SK-N-DZ (cell line): ENCODE data around the gene OPCML.

Source experiments
- DNase-seq: peaks from one replicate; pipeline ENCODE4 v3.0.0-alpha.2; 2015; ENCODE audit warnings: low spot score

Gene OPCML

DNA sequence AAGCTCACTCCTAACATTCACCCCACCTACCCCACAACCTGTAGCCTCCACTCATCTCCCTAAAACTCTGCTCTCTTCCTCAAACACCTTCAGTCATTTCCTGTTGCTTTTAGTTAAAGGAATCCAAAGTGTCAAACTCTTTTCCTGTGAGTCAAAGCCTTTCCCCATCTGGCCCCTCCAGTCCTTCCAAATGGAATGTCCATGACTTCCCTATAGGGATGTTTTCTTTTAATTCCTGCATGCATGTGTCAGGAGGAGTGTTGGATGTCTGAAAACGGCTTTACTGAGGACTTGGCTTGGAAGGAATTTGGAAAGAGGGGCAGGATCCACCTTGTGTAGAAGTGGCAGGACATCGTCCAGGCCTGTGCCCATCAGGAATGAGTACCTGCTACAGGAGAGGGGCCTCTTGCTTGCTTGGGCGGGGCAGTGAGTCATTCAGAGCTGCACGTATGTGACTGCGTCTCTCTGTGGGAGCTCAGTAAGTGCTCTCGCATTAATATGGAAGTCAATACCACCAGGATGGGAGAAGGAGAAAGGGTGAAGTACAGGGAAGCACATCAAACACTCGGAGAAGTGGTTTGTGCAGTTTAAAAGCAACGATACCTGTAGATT lies 491.9 kb downstream of the OPCML start:
- DNase-seq: no peak

DNA sequence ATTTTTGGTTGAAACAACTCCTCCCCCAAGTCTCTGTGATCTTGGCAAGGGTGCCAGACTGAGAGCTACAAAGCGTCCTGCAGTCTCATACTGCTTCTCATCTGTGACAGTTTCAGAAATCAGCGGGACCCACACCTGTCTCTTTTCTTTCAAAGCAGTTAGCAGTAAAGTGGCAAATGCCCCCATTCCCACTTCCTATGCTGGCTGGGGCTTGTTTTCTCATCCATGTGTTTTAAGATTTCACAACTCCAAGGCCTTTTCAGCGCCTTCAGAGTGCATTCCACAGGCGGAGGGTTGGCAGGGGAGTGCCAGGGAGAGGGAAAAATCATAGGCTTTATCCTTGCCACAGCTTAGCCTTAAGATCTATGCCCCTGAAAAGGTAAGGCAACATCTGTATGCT lies 493.5 kb downstream of the OPCML start:
- DNase-seq: no peak

DNA sequence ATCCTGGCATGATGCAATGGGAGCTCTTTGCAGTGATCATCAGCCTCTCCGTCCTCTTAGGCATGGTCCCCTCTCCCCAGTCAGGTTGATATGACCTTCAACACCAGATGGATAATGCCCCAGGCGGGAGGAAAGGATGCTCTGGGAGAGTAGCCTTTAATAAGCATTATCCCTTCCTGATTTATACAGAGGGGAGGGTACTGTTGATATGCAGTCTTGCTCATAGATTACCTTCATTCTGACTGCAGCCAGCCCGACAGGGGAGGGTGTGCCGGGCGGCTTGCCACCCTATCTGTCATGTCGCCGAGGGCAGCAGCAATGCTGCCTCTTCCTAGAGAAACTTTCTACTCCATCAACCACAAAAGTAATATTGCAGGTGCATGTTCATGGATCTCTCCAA lies 497.4 kb downstream of the OPCML start:
- no peak for DNase-seq

DNA sequence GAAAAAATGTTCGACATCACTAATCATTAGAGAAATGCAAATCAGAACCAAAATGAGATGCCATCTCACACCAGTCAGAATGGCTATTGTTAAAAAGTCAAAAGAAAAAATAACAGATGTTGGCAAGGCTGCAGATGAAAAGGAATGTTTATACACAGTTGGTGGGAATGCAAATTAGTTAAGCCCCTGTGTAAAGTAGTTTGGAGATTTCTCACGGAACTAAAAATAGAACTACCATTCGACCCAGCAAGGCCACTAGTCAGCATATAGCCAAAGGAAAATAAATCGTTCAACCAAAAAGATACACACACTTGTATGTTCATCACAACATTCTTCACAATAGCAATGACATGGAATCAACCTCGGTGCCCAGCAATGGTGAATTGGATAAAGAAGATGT lies 503.2 kb downstream of the OPCML start:
- DNase-seq: no peak

DNA sequence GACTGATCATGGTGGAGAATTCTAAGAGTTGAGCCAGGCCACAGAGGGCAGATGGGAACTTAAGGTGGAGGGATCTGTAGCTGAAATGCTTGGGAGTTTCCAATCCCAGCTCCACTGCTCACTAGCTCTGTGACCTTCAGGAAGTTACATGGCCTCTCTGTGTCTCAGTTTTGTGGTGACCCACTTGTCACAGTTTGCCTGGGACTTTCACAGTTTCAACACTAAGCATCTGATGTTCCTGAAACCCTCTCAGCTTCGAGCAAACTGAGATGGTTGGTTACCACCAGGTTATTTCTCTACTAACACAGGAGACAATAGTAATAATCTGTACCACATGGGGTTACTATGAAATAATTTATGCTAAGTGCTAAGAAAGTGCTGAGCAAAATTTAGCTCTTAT lies 505.3 kb downstream of the OPCML start:
- DNase-seq: no peak

DNA sequence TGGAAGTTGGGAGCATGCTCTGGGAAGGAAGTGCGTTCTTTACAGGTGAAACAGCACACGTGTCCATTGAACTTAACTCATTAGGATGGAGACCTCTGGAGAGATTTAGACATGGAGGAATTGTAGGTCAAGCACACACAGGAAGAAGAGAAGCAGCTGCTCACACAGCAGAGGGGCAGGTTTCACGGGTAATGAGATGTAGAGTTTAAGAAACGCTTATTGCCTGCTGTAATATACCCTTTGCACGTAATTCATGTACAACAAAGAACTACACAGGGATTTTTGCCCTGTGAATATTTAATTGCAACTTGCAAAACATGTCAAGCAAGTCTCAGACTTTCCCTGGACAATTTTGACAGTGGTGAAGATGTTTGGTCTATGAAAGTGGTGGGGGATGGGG lies 508.0 kb downstream of the OPCML start:
- DNase-seq: no peak

DNA sequence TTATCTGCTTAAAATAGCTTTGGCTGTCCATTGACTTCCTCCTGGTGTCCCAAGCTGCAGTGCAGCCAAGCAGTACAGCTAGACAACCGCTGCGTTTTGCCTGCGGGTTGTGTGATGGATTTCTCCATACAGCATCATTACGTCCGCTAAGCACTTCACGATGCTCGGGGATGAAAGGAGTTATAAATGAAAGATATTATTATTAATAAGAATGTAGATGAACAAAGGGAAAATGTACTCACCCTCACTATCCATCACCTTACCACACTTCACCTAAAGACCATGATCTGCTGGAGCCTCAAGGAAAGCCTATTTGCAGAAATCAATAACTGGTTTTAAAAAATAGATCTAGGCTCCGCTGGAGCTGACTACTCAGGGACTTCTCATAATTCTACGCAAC lies 509.1 kb downstream of the OPCML start:
- DNase-seq: no peak

DNA sequence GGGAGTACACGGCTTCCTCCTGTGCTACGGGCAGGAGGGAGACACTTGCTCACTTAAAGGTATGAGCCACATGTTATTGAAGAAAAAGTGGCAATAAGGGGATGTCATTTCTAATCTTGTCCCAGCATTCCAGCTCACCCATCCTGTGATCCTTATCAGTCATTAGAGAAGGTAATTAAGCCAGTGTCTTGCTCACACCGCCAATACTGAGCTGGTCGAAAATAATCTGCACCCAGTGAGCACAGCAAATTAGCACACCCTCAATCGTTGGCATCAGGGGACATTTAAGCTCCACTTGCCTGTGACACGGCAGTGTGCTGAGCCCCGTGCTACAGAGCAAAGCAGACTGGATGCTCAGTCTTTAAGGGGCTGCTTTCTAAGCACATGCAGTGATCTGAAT lies 510.7 kb downstream of the OPCML start:
- DNase-seq: no peak

DNA sequence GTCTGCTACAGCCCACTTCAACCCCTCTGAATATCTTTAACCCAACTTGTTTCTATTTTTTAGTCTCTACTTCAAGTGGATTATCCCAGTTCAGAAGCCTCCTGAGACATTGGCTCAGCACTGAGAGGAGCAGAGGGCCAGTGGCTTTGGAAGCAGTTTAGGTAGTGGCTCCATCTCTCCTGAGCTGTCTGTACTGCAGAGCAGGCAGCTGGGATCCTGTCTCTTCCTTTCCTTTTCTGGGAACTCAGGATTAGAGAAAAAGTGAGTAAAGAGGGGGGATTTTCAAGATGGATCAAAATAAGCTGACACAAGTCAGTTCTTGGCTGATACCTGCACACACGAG lies 512.0 kb downstream of the OPCML start:
- no peak for DNase-seq

DNA sequence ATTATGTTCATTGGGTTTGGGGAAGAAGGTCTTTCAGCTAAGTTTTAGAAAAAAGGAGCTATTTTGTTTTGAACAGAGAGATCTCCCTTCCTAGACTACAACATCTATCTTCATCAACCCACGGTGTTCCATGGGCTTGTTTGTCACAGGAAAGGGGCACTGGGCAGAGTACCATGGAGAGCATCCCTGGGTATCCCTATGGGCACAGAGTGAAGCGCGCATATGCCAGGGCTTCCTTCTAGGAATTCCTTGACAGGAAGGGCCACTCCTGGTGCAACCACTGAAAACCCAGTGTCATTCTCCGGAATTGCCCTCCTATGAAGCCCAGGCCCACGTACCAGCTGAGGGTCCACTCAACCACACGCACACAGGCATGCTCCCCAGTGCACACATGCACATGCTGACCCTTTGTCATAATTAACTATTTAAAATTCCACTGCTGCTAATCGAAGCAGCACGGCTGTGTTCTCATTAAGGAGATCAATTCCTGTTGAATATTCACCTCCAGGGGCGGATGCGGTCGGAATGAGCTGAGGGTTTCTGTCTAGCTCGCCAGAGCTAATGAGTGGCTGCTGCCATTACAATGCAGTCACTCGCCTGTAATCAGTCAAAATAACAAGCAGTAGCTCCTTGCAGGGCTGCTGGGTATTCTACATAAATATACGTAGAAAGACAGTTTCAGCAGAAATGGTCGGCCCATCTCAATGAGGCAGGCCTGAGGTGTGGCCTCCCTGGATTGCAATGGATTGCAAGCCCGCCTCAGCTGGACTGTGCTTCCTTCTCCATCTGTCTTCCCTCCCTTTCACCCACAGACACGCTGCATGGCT lies 512.5 kb downstream of the OPCML start:
- no peak for DNase-seq

DNA sequence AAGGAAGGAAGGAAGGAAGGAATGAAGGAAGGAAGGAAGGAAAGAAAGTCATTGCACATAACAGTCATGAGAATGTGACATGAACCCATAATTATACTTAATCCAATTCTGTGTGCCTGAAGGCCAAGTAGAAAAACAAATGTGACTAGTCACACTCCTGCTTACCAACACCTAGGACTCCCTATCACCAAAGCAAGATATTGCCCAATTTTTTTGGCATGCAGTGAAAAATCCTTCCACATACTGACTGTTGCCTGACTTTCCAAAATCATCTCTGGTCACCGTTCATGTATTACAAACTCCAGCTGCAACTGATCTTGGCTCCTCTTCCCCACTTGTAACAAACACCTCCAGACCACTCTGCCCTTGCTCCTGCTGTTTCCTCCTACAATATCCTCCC lies 516.8 kb downstream of the OPCML start:
- no peak for DNase-seq

DNA sequence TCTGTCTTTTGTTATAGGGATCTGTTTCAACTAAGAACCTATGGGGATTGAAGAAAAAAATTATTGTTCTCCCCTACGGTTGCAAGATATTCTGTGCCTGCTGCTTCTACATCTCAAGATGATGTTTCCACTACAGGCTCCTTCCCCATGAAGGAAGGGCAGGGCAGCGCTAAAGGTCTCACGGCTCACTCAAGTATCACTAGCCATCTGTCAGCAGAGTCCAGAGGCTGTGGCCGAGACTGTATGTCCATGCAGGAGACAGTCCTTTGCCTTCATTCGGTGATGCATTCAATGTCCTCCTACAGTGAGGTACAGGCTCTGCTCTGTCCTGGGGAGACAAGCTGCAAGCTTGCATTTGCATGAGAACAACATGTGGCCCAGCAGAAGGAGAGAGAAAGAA lies 518.0 kb downstream of the OPCML start:
- no peak for DNase-seq

DNA sequence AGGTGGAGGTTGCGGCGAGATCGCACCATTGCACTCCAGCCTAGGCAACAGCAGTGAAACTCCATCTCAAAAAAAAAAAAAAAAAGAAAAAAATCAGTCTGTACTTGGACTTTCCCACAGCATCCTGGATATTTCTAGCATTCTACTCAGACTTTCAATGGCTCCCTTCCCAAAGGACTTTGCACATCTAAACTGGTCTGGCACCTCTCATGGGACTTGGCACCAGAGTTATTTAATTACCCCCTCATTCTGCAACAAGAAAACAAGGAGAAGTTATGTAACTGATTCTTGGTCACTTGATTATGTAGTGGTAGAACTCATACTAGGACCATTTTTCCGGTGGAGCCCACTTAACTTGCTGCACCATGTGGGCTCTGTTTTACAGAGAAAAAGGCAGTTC lies 519.5 kb downstream of the OPCML start:
- no peak for DNase-seq

DNA sequence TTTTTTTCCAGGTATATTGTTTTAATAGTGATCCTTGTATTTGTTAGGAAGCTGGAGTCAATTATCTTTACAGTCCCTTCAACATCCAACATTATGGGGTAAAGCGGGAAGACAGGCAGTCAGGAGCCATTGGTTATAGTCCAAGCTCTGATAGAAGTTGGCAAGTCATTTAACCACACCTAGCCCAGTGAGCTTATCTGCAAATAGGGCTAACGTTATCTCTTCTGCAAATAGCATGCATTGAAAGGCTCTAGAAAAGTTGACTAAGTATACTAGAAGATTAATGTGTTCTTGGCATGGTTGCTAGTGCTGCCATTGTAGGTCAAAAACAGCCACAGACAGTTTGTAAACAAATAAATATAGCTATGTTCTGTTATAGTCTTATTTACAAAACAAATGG lies 520.7 kb downstream of the OPCML start:
- DNase-seq: no peak

DNA sequence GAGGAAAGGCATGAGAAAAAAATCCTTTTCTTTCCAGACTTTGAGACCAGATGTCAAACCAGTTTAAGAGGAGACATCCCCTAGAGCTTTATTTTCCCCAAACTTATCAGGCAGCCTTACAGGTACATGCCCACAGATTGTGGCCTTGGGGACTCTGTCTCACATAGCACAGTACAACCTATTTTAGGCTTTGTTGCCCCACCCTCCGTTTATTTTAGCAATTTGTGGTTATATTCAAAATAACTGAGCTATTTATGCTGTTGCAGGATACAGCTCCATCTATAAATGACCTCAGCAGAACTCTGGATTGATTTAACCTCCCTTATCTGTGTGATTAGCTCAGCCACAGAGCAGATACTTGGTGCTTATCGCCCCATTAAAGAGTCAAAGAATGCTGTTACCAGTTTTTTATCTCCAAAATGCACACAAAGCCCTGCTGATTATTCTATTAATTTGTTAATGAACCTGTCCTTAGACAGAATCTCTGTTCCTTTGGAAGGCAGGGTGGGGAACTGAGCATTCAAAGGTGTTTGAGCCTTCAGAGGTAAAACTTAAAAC lies 525.2 kb downstream of the OPCML start:
- no peak for DNase-seq

DNA sequence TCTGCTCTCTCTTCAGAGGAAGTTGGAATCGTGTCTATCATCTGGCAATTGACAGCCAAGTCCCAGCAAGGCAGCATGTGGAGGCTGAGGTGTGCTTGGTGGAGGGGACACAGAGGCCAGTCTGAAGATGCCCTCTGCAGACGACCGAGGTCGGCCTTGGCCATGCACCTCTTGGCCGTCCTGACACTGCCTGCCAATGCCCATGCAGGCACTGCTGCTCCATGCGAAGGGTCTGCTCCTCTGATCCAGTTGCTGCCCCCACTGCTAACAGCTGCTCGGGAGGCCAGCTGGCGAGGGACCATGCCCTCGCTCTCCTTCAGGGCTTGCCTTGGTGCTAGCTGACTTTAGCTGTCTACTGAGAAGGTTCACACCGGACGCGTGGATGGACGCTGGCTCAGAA lies 527.9 kb downstream of the OPCML start:
- no peak for DNase-seq

DNA sequence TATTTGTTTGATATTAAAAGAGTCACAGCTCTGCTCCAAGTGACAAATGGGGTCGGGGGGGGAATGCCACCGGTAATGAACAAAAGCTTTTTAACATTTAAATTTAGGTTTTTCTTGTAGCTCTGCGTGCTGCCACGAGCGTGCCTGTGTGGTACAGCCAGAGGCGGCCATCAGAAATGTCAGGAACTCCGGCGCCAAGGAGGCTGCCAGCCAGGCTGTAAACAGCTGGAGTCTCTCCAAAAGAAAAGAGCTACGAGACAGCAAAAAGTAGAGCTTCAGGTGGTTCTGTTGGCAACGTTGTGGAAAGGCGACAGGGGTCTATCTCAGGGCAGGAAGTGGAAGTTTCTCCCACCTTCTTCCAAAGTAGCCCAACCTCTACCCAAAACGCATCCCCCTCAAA lies 532.8 kb downstream of the OPCML start:
- no peak for DNase-seq

DNA sequence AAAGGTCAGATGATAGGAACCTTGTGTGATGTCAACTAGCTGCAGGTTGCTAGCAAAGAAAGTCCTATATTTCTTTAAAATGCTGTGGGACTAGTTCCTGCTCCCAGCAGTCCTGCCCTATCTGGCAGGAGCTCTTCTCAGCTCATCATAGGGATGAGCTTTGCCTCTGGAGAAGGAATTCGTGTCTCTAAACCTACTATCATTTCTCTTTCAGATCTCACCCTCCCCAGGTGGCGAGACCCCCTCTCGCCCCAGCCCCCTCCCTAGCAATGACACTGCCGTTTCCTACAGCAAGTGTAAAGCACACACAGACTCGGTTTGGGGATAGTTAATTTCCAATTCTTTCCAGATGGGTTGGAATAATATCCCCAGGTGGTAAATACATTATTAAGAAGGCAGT lies 533.3 kb downstream of the OPCML start:
- DNase-seq: no peak

DNA sequence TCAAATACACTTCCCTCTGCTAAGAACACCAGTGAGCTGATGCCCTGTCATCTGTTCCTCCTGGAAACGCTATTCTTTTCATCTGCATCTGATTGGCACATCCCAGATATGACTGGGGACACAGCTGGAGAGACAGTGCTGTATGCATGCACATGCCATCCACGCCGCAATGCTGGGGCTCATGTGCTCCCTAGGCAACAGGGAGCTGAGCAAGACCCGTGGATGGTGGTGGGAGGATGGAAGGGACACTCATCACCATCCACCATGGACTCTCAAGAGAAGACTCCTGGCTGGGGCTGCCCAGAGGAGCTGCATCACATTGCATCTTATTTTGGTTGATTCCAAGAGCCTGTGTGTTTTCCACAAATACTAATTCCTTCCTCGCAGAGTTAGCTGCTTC lies 534.9 kb downstream of the OPCML start:
- DNase-seq: no peak

DNA sequence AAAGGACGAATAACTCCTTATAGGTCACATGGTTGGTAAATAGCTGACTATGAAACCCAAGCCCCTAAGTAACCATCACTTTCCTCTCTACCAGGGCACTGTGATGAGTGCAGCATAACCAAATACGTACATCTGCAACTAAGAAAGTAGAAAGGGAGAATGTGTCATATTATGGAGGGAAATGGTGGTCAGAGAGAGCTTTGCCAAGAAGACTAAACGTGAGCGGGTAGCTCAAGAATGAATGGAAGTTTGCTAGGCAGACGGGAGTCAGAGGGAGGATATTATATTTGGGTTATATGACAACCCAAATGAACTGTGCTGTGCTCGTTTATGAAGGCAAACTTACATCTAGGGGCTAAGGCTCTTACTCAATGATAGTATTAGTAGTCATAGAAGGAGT lies 537.3 kb downstream of the OPCML start:
- no peak for DNase-seq

DNA sequence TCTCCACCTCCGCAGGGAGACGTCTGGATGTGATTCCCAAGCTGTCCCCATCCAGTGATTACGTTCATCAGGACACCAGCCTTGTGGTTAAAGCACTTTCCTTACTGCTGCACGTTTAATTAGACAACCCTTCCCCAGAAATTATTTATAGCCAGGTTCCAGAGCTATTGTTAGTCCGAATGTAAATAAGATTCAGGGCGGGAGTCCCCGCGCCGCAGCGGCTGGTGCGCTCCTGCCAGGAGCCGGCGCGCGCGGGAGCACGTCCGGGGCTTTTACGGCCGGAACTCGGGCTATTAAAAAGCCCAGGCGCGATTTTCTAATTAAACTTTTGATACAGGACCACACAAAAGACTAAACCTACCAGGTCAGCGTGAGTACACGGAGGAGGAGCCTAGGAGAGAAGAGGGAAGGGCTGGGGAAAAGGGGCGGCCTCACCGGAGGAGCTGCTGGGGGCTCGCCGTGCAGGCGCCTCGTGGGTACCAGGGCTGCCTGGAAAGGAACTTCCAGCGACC lies 538.3 kb downstream of the OPCML start:
- DNase-seq: no peak

DNA sequence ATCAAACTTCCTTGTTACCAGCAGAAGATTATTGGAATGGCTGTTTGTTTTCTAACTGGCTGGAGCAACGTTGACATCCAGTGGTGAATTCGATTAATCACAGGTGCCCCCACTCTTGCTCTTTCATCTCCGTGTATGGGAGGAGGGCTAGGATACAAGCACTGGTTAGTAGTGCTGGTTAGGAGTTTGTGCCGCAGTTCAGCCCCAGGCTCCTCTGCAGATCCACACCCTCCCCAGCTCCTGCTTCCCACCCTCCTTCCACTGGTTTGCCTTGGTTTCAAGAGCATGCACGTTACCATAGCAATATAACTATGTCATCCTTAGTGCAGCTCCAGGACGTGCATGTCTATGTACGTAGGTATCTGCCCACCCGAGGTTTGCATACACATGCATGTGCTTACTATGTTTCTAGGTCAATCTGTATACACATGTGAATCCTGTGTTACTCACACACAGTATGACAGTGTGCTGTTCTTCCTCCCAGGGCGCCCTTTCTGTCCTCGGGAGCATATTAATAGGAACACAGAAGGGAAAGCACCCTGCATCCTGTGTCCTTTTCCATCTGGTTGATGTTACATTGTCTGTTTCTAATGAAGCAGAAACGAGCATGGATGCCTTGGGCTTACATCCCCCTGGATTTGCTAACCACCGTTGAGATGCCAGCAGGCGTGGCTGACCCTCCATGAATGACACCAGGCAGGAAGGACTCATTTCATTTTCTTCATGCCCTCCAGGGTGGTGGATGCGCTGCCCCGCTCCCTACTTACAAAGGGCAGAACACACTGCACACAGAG lies 539.3 kb downstream of the OPCML start:
- no peak for DNase-seq
